Upper lobe of left lung (tissue), 6 donors: ENCODE measurements around the gene RBM10. TPM values are rescaled to one million over a fixed set of nuclear protein-coding genes. Genes with fewer than 3 reads are reported as not detected.

Source experiments
- ATAC-seq, 2 donors: fragments of 200-7000 bp; cut with Tn5 transposase; one replicate each; pipeline ENCODE4 v1.9.1; 2022; ENCODE audit warnings: mild to moderate bottlenecking in 2 of 2, moderate library complexity in 2 of 2; ENCODE audit not compliant: low FRiP score in 2 of 2
- DNase-seq, 2 donors: peaks; one replicate each; pipeline ENCODE4 v3.0.0-alpha.2; 2019 to 2020
- H3K27ac ChIP-seq, 4 donors: fragments of 200-600 bp; sonication (generic); one replicate each; pipeline ENCODE4 v1.5.1; 2016 to 2019
- H3K27me3 ChIP-seq, 4 donors: fragments of 200-600 bp; sonication (generic); one replicate each; pipeline ENCODE4 v1.5.1; 2017 to 2019
- H3K36me3 ChIP-seq, 4 donors: fragments of 200-600 bp; sonication (generic); one replicate each; pipeline ENCODE4 v1.5.1; 2016 to 2019
- H3K4me1 ChIP-seq, 4 donors: fragments of 200-600 bp; sonication (generic); one replicate each; pipeline ENCODE4 v1.5.1; 2018 to 2019
- H3K4me3 ChIP-seq, 4 donors: fragments of 200-600 bp; sonication (generic); one replicate each; pipeline ENCODE4 v1.5.1; 2017 to 2019; ENCODE audit warnings: mild to moderate bottlenecking in 2 of 4, moderate library complexity in 1 of 4
- H3K9me3 ChIP-seq, 4 donors: fragments of 200-600 bp; sonication (generic); one replicate each; pipeline ENCODE4 v1.5.1; 2018 to 2019
- CTCF ChIP-seq, 6 experiments: fragments of 450-650 bp in 4 of 6; fragments of 200-600 bp in 2 of 6; sonication (generic) in 2 of 6; IDR thresholded peaks; one replicate each; pipeline ENCODE4 v1.5.1; 2016 to 2019; ENCODE audit warnings: antibody characterized with exemption in 6 of 6
- EP300 ChIP-seq, 4 donors: sonication (generic); formaldehyde crosslinking; IDR thresholded peaks; one replicate each; pipeline ENCODE4 v1.5.1; 2017; ENCODE audit warnings: antibody characterized with exemption in 4 of 4, control low read depth in 2 of 4
- POLR2A ChIP-seq, 4 donors: fragments of 450-650 bp; IDR thresholded peaks; one replicate each; pipeline ENCODE4 v1.5.1; 2016 to 2017; ENCODE audit warnings: antibody characterized with exemption in 4 of 4, mild to moderate bottlenecking in 2 of 4
- POLR2AphosphoS5 ChIP-seq, 2 donors: sonication (generic); formaldehyde crosslinking; IDR thresholded peaks; one replicate each; pipeline ENCODE4 v1.5.1; 2017; ENCODE audit warnings: antibody characterized with exemption in 2 of 2
- WGBS, 2 donors: methylation state at CpG; one replicate each; pipeline ENCODE4 v1.1.5; 2017 to 2018; 5-methylcytosine and 5-hydroxymethylcytosine counted together
- total RNA-seq, 6 donors: library from RNA; depleted of rRNA in 4 of 6; stranded (reverse); fragments of >200 nt in 4 of 6; gene quantifications; one replicate each; pipeline versions ENCODE4 v1.1.0 to v1.2.1, GENCODE V29; 2016 to 2021
- donor health status: DM: no; HTN: no; CAD: no; lungs with moderate emphysema.
- donor health status: DM: no; HTN: yes; CAD: no; lungs with severe emphysema.

Gene RBM10
- total RNA-seq, 6 donors from 2014 or later, result 29.2 to 59.7 (median 32.5) TPM

- Histone ChIP-seq H3K9me3 (no peaks in the 10 kb centered on the region), H3K4me1 (no peaks in the 10 kb centered on the region), H3K27ac (no peak overlapping the region), H3K36me3 (peaks cover 0 to 20% (median 8%) of the 10 kb centered on the region in 4 donors), H3K27me3 (no peaks in the 10 kb centered on the region), H3K4me3 (no peak overlapping the region)
- 93 to 100% methylated on average over 1 to 16 of the region's 16 CpGs for WGBS, 2 donors
- no peak for DNase-seq
- no peak for TF ChIP-seq CTCF (IDR thresholded peaks at IDR 0.05)
- no peak for TF ChIP-seq EP300 (IDR thresholded peaks at IDR 0.05)
- TF ChIP-seq POLR2A (IDR thresholded peaks at IDR 0.05), result no peak
- TF ChIP-seq POLR2AphosphoS5 (IDR thresholded peaks at IDR 0.05), result no peak
- peak in 1 of 2 donors; percentile 59 for ATAC-seq
Observed at GRCh38 chrX:47158131-47158530, 13.1 kb downstream of the RBM10 start.

GRCh38 chrX:47158781-47159180 lies 13.8 kb downstream of the RBM10 start:
- Histone ChIP-seq H3K27ac (no peak overlapping the region), H3K4me3 (no peak overlapping the region), H3K36me3 (peaks cover 0 to 20% (median 8%) of the 10 kb centered on the region in 4 donors), H3K27me3 (no peaks in the 10 kb centered on the region), H3K9me3 (no peaks in the 10 kb centered on the region), H3K4me1 (no peaks in the 10 kb centered on the region)
- DNase-seq, result no peak
- WGBS, 2 donors, result 92 to 96% methylated on average over 5 of the region's 5 CpGs
- no peak for TF ChIP-seq POLR2A (IDR thresholded peaks at IDR 0.05)
- no peak for TF ChIP-seq EP300 (IDR thresholded peaks at IDR 0.05)
- no peak for TF ChIP-seq CTCF (IDR thresholded peaks at IDR 0.05)
- no peak for ATAC-seq

GRCh38 chrX:47160781-47161180 lies 15.8 kb downstream of the RBM10 start:
- DNase-seq, result no peak

GRCh38 chrX:47162927-47163583 lies 18.0 kb downstream of the RBM10 start:
- Histone ChIP-seq H3K27ac (no peak overlapping the region), H3K27me3 (no peaks in the 10 kb centered on the region), H3K4me3 (no peak overlapping the region), H3K9me3 (peaks cover 0 to 7% (median 0%) of the 10 kb centered on the region in 4 donors), H3K4me1 (no peaks in the 10 kb centered on the region), H3K36me3 (no peaks in the 10 kb centered on the region)
- DNase-seq (no peak), ATAC-seq (no peak)
- TF ChIP-seq CTCF (IDR thresholded peaks at IDR 0.05) (no peak), POLR2AphosphoS5 (IDR thresholded peaks at IDR 0.05) (no peak), EP300 (IDR thresholded peaks at IDR 0.05) (no peak), POLR2A (IDR thresholded peaks at IDR 0.05) (no peak)
- whole genome bisulfite sequencing, 2 donors, result 86 to 99% methylated on average over 5 of the region's 5 CpGs

More at GRCh38 chrX:47160781-47161180, 15.8 kb downstream of the RBM10 start:
- Histone ChIP-seq H3K4me3 (no peak overlapping the region), H3K36me3 (peaks cover 0 to 15% (median 5%) of the 10 kb centered on the region in 4 donors), H3K4me1 (no peaks in the 10 kb centered on the region), H3K9me3 (peaks cover 0 to 7% (median 0%) of the 10 kb centered on the region in 4 donors), H3K27ac (no peak overlapping the region), H3K27me3 (no peaks in the 10 kb centered on the region)
- TF ChIP-seq EP300 (IDR thresholded peaks at IDR 0.05) (no peak), CTCF (IDR thresholded peaks at IDR 0.05) (no peak), POLR2AphosphoS5 (IDR thresholded peaks at IDR 0.05) (no peak), POLR2A (IDR thresholded peaks at IDR 0.05) (no peak)
- ATAC-seq, result no peak
- 76 to 84% methylated on average over 4 of the region's 4 CpGs for WGBS, 2 donors

- 96 to 100% methylated on average over 3 of the region's 3 CpGs for WGBS, 2 donors
- Histone ChIP-seq H3K27me3 (no peaks in the 10 kb centered on the region), H3K27ac (no peak overlapping the region), H3K36me3 (peaks cover 0 to 3% (median 2%) of the 10 kb centered on the region in 4 donors), H3K4me3 (no peak overlapping the region), H3K4me1 (no peaks in the 10 kb centered on the region), H3K9me3 (peaks cover 0 to 7% (median 0%) of the 10 kb centered on the region in 4 donors)
- ATAC-seq, result no peak
- TF ChIP-seq POLR2A (IDR thresholded peaks at IDR 0.05) (no peak), CTCF (IDR thresholded peaks at IDR 0.05) (no peak), EP300 (IDR thresholded peaks at IDR 0.05) (no peak), POLR2AphosphoS5 (IDR thresholded peaks at IDR 0.05) (no peak)
- DNase-seq, result no peak
Observed at GRCh38 chrX:47164420-47164819, 19.4 kb downstream of the RBM10 start.
